Testis (tissue), 3 donors: ENCODE data around the gene LIG3. TPM values are rescaled to one million over a fixed set of nuclear protein-coding genes. Genes with fewer than 3 reads are reported as not detected.

ENCODE experiments used
- DNase-seq: peaks from one replicate; pipeline ENCODE4 v3.0.0-alpha.2; 2019
- H3K27ac ChIP-seq, 2 donors: fragments of 200-600 bp; sonication (generic); one replicate each; pipeline ENCODE4 v1.5.1; 2019
- H3K27me3 ChIP-seq: fragments of 200-600 bp; sonication (generic); one replicate; pipeline ENCODE4 v1.5.1; 2019
- H3K36me3 ChIP-seq: fragments of 200-600 bp; sonication (generic); one replicate; pipeline ENCODE4 v1.5.1; 2017; ENCODE audit warnings: low read depth; ENCODE audit errors: missing control alignments
- H3K4me1 ChIP-seq: fragments of 200-600 bp; sonication (generic); one replicate; pipeline ENCODE4 v1.5.1; 2019
- H3K4me3 ChIP-seq, 2 donors: fragments of 200-600 bp; sonication (generic); one replicate each; pipeline ENCODE4 v1.5.1; 2017 to 2019
- H3K9me3 ChIP-seq: fragments of 200-600 bp; sonication (generic); one replicate; pipeline ENCODE4 v1.5.1; 2017
- POLR2A ChIP-seq: fragments of 450-650 bp; IDR thresholded peaks from one replicate; pipeline ENCODE4 v1.6.1; 2017; ENCODE audit warnings: antibody characterized with exemption, mild to moderate bottlenecking, moderate library complexity
- WGBS, 2 donors: methylation state at CpG; one replicate each; pipeline ENCODE4 v1.1.5; 2018; 5-methylcytosine and 5-hydroxymethylcytosine counted together
- intact Hi-C: fragments of 100-400 bp; cut with DNase I; formaldehyde crosslinking; loops from one replicate; pipeline ENCODE4 v1.15.1; 2023; ENCODE audit warnings: low total_unique reads
- polyA plus RNA-seq: library from polyadenylated mRNA; stranded (reverse); fragments of 350-450 nt; fragmentation: Illumina TruSeq; extraction: RNeasy Lipid Tissue Mini Kit (QIAGEN cat#74804); gene quantifications from one replicate; pipeline ENCODE4 v1.2.3, GENCODE V29; 2014; ENCODE audit warnings: low read depth, low replicate concordance; ENCODE audit not compliant: insufficient read depth
- total RNA-seq, 2 donors: library from RNA; depleted of rRNA; stranded (reverse); fragments of >200 nt; gene quantifications; one replicate each; pipeline ENCODE4 v1.2.3, GENCODE V29; 2016
- TF ChIP-seq, protein P1 (sequence below), 3 experiments: fragments of 450-650 bp in 2 of 3; fragments of 200-600 bp in 1 of 3; sonication (generic) in 1 of 3; IDR thresholded peaks; one replicate each; pipeline ENCODE4 v1.5.1; 2016 to 2019; ENCODE audit warnings: antibody characterized with exemption in 3 of 3, mild to moderate bottlenecking in 2 of 3, moderate library complexity in 1 of 3

Gene LIG3
- total and polyA plus RNA-seq, 3 donors from 2014 or later: 54.4 to 70.9 (median 66.7) TPM

DNA sequence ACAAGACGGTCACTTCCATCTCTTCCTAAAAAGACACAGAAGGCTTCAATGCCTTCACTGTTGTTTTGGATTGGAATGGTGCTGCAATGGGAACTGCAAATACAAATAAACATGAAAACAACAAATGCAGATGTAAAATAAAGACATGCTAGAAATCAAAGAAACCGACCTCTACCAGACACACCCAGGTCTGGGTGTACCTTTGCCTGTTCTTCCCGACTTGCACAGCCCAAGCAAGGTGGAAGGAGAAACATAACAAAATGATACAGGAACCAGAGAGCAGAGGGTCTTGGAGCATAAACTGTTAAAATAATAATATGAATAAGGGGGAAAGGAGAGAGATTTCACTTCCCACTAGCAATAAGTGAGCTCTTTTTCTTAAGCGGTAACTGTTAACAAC is 65.9 kb downstream of the LIG3 start:
- no peak overlapping the region for H3K27ac ChIP-seq
- H3K27me3 ChIP-seq: no peaks in the 10 kb centered on the region
- TF ChIP-seq, protein P1, sequence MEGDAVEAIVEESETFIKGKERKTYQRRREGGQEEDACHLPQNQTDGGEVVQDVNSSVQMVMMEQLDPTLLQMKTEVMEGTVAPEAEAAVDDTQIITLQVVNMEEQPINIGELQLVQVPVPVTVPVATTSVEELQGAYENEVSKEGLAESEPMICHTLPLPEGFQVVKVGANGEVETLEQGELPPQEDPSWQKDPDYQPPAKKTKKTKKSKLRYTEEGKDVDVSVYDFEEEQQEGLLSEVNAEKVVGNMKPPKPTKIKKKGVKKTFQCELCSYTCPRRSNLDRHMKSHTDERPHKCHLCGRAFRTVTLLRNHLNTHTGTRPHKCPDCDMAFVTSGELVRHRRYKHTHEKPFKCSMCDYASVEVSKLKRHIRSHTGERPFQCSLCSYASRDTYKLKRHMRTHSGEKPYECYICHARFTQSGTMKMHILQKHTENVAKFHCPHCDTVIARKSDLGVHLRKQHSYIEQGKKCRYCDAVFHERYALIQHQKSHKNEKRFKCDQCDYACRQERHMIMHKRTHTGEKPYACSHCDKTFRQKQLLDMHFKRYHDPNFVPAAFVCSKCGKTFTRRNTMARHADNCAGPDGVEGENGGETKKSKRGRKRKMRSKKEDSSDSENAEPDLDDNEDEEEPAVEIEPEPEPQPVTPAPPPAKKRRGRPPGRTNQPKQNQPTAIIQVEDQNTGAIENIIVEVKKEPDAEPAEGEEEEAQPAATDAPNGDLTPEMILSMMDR (IDR thresholded peaks at IDR 0.05): no peak
- TF ChIP-seq POLR2A: no peak
- intact Hi-C loops: no loop called here
- no peak overlapping the region for H3K4me3 ChIP-seq
- H3K4me1 ChIP-seq: peaks cover 4% of the 10 kb centered on the region
- 82 to 86% methylated on average over 4 of the region's 4 CpGs for WGBS, 2 donors
- H3K36me3 ChIP-seq: no peaks in the 10 kb centered on the region
- no peak for DNase-seq
- H3K9me3 ChIP-seq: no peaks in the 10 kb centered on the region

DNA sequence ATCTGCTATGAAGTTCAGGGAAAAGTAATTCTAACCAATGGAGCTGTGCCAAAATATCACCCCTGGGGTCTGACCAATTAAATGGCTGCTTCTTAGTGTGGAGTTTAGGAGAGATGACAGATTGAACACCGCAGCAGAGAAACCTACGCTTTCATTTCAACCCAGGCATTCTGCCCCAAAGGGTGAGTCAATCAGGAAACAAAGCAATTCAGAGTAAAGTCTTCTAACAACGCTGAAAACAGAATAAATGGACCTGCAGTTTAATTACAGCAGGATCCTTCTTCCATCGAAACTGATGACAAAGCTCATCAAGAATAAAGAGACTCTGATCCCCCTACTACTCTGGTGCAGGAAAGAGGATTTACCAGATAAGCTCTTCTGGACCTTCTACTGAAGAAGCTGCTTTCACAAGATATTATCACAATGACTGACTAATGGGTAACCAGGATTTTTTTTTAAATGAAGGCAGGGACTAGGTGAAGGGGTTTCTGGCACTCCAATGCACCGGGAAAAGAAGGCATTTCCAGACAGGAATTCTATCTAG is 66.5 kb downstream of the LIG3 start:
- Histone ChIP-seq H3K4me3 (no peak overlapping the region), H3K27ac (no peak overlapping the region), H3K9me3 (no peaks in the 10 kb centered on the region), H3K4me1 (peaks cover 6% of the 10 kb centered on the region), H3K27me3 (no peaks in the 10 kb centered on the region), H3K36me3 (no peaks in the 10 kb centered on the region)
- DNase-seq: no peak
- intact Hi-C loops: no loop called here
- WGBS, 2 donors: 85 to 87% methylated on average over 5 of the region's 5 CpGs
- no peak for TF ChIP-seq POLR2A
- TF ChIP-seq, protein P1 (IDR thresholded peaks at IDR 0.05): no peak

- H3K4me1 ChIP-seq: peaks cover 6% of the 10 kb centered on the region
- no peak for TF ChIP-seq POLR2A
- TF ChIP-seq, protein P1 (IDR thresholded peaks at IDR 0.05): no peak
- no peak overlapping the region for H3K4me3 ChIP-seq
- intact Hi-C loops: no loop called here
- DNase-seq: no peak
- H3K27ac ChIP-seq: no peak overlapping the region
- H3K36me3 ChIP-seq: no peaks in the 10 kb centered on the region
- H3K9me3 ChIP-seq: no peaks in the 10 kb centered on the region
- H3K27me3 ChIP-seq: no peaks in the 10 kb centered on the region
- WGBS, 2 donors: 87 to 88% methylated on average over 3 of the region's 3 CpGs
These were observed 68.5 kb downstream of the LIG3 start for GRCh38 chr17:35048685-35049379.

- no peak overlapping the region for H3K4me3 ChIP-seq
- H3K9me3 ChIP-seq: no peaks in the 10 kb centered on the region
- H3K36me3 ChIP-seq: no peaks in the 10 kb centered on the region
- H3K27me3 ChIP-seq: no peaks in the 10 kb centered on the region
- H3K27ac ChIP-seq: no peak overlapping the region
- WGBS, 2 donors: 96 to 97% methylated on average over 2 of the region's 2 CpGs
- peaks cover 6% of the 10 kb centered on the region for H3K4me1 ChIP-seq
- TF ChIP-seq, protein P1 (IDR thresholded peaks at IDR 0.05): no peak
- TF ChIP-seq POLR2A: no peak
- intact Hi-C loops: no loop called here
- DNase-seq: no peak
These were observed 69.9 kb downstream of the LIG3 start for GRCh38 chr17:35050170-35050569.

- DNase-seq: no peak
- H3K4me3 ChIP-seq: no peak overlapping the region
- 26 to 38% methylated on average over 2 of the region's 2 CpGs for WGBS, 2 donors
- H3K27me3 ChIP-seq: no peaks in the 10 kb centered on the region
- H3K36me3 ChIP-seq: no peaks in the 10 kb centered on the region
- TF ChIP-seq POLR2A: no peak
- TF ChIP-seq, protein P1 (IDR thresholded peaks at IDR 0.05): no peak
- H3K27ac ChIP-seq: no peak overlapping the region
- intact Hi-C loops: no loop called here
- H3K9me3 ChIP-seq: no peaks in the 10 kb centered on the region
- peaks cover 6% of the 10 kb centered on the region for H3K4me1 ChIP-seq
These were observed 70.9 kb downstream of the LIG3 start for GRCh38 chr17:35051183-35051578.
